ENCODE results near the gene ANGPTL1. TPM values are rescaled to one million over a fixed set of nuclear protein-coding genes. Genes with fewer than 3 reads are reported as not detected.

Gene ANGPTL1
- total and polyA plus RNA-seq, 10 of the 15 experiments (the other 5 are each of a cell fraction or from before 2014, with no cell fraction given) = not detected

DNA sequence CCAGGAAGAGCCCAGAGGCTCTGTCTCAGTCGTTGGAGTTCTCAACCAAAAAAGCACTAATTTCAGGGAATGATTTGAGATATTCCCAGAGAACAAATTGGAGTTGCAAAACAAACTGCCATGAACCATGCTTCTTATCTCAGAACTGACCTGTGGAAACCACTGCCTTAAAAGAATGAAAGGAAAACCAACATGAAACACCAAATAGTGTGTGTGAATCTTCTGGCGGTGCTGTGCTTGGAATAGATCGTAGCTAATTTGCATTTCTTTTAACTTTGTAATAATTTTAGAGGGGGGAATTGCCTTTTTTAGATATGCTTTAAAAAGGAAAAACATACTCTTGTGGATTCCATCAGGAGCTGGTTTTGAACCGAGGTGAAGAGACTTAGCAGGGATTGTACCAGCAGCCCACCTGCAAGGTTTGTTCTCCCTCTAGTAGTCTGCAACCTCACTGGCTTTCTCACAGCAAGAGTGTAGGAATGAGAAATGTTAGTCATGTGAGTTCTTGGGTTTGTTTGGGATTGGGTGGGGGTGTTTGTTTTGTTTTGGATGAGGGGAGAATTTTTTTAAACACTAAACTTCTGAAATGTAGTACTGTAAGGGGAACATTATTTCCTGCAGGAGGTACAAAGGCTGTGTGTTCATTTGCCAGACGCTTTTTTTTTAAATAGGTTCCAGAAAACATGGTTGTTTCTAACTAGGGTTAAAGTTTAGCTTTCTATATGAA, 45.7 kb upstream of the ANGPTL1 start (continued):
- no peak for TF ChIP-seq ATF3 (IDR thresholded peaks at IDR 0.05; ENCODE audit: borderline replicate concordance, extremely low read depth, low read depth, low read length)

- ChIA-PET RAD21 (ENCODE audit: unreplicated experiment) (no interaction called here), POLR2A (no interaction called here), SMC1A (ENCODE audit: uncharacterized antibody, unreplicated experiment) (interaction anchor here (0.9 kb wide), 1 partner anchor 9 kb away, joined by 4 read pairs; no protein-coding TSS in a partner anchor), CTCF (interaction anchor here (1.5 kb wide), 1 partner anchor 91 kb away, joined by 3 read pairs; no protein-coding TSS in a partner anchor)
- Histone ChIP-seq H3K27me3 (replicated peaks in 1 of 2; ENCODE audit: control insufficient read depth in 2 of 2, insufficient read depth in 2 of 2, low read length in 1 of 2) (no peaks in the 10 kb centered on the region; a peak in 1 of 4 replicates), H3K27ac (ENCODE audit: control insufficient read depth, insufficient read depth) (no peak overlapping the region), H3K4me2 (ENCODE audit: control insufficient read depth, insufficient read depth) (no peak overlapping the region), H2AFZ (ENCODE audit: control insufficient read depth, low read depth, low read length) (no peak overlapping the region), H3K9ac (ENCODE audit: control insufficient read depth, insufficient read depth, low read length) (no peak overlapping the region), H4K20me1 (ENCODE audit: control insufficient read depth, insufficient read depth) (no peaks in the 10 kb centered on the region), H3K36me3 (ENCODE audit: control insufficient read depth in 2 of 2, insufficient read depth in 2 of 2, low read length in 1 of 2) (no peaks in the 10 kb centered on the region), H3K4me1 (ENCODE audit: control insufficient read depth, insufficient read depth, low read length) (peaks cover 24% of the 10 kb centered on the region), H3K9me3 (replicated peaks; ENCODE audit: control insufficient read depth, insufficient read depth, low read length) (peaks cover 2% of the 10 kb centered on the region; the same call in 2 of the 3 replicates), H3K79me2 (ENCODE audit: control insufficient read depth, insufficient read depth, low read length) (no peaks in the 10 kb centered on the region), H3K4me3 (no peak overlapping the region)
- BruUV-seq (replicated peaks) = no TSS peak
- intact Hi-C loops (cut with micrococcal nuclease; ENCODE audit: unreplicated experiment) = no loop called here
- no peak for FAIRE-seq
- TF ChIP-seq CBX3 (IDR thresholded peaks at IDR 0.05; ENCODE audit: borderline replicate concordance, low read depth) (no peak), HSF1 (IDR thresholded peaks at IDR 0.05; ENCODE audit: low read depth, low read length) (no peak), BHLHE40 (IDR thresholded peaks at IDR 0.05; ENCODE audit: borderline replicate concordance in 1 of 2, low read depth in 2 of 2, low read length in 1 of 2) (no peak)
- 86% methylated on average over 2 of the region's 2 CpGs for WGBS (ENCODE audit: insufficient coverage, insufficient replicate concordance, low lambda C conversion rate, missing lambda C conversion rate)
- DNase-seq (ENCODE audit: low read depth, low spot score) = no peak
- ATAC-seq = no peak
- in situ Hi-C loops (cut with MboI) = no loop called here
Observed at GRCh38 chr1:178912597-178912996, 41.7 kb upstream of the ANGPTL1 start.

Data from GM12878 (cell line).